Measurements from ENCODE around the gene MCTP1.

- TF ChIP-seq CTCF (IDR thresholded peaks at IDR 0.05) (no peak), EZH2phosphoT487 (IDR thresholded peaks at IDR 0.05) (no peak)
Observed at GRCh38 chr5:95114902-95115301, 170.0 kb downstream of the MCTP1 start.

All from neural progenitor cell (in vitro differentiated cells).